K562 (cell line): ENCODE results near the gene ZCCHC24. TPM values are rescaled to one million over a fixed set of nuclear protein-coding genes. Genes with fewer than 3 reads are reported as not detected.

Source experiments
- ESRRA ChIP-seq: fragments of 450-650 bp; IDR thresholded peaks from 2 replicates; pipeline ENCODE4 v1.6.1; 2014; ENCODE audit warnings: low read depth, mild to moderate bottlenecking, moderate library complexity, borderline replicate concordance
- ETS2 ChIP-seq: IDR thresholded peaks from 2 replicates; pipeline ENCODE4 v1.6.1; 2016; ENCODE audit warnings: borderline replicate concordance, missing genetic modification characterization, mild to moderate bottlenecking, moderate library complexity, missing compliant biosample characterization; ENCODE audit not compliant: poor library complexity, severe bottlenecking
- FOXA3 ChIP-seq, 2 experiments: fragments of 450-650 bp in 1 of 2; sonication (generic) in 1 of 2; formaldehyde crosslinking; IDR thresholded peaks in 1 of 2; conservative IDR thresholded peaks in 1 of 2; 2 replicates each; pipeline versions ENCODE4 v1.4.0 to v1.8.0; 2020 to 2022; ENCODE audit warnings: mild to moderate bottlenecking in 2 of 2, missing genetic modification reagents in 1 of 2
- NEUROD1 ChIP-seq: fragments of 150-350 bp; IDR thresholded peaks from 2 replicates; pipeline ENCODE4 v1.6.1; 2014; ENCODE audit warnings: borderline replicate concordance, low read length, low read depth; ENCODE audit not compliant: partially characterized antibody
- RBBP5 ChIP-seq: fragments of 200-600 bp; sonication (generic); IDR thresholded peaks from 2 replicates; pipeline ENCODE4 v1.6.1; 2012; ENCODE audit warnings: borderline replicate concordance, mild to moderate bottlenecking, low read length, control low read depth, inconsistent platforms; ENCODE audit not compliant: insufficient read depth, poor library complexity, severe bottlenecking
- RFX1 ChIP-seq: fragments of 450-650 bp; IDR thresholded peaks from 2 replicates; pipeline ENCODE4 v1.6.1; 2016; ENCODE audit warnings: mild to moderate bottlenecking, moderate library complexity
- TBL1XR1 ChIP-seq, 2 experiments: IDR thresholded peaks; 2 replicates each; pipeline ENCODE4 v1.6.1; 2012; ENCODE audit warnings: improper control_type of control experiment in 2 of 2, low read length in 2 of 2, mild to moderate bottlenecking in 1 of 2
- THAP12 ChIP-seq: fragments of 250-450 bp; sonication (Bioruptor Pico); IDR thresholded peaks from 2 replicates; pipeline ENCODE4 v1.9.0; 2021; ENCODE audit warnings: mild to moderate bottlenecking, inconsistent platforms
- TRIM24 ChIP-seq, 2 experiments: fragments of 450-650 bp; IDR thresholded peaks; 2 replicates each; pipeline ENCODE4 v1.6.1; 2016
- ZNF449 ChIP-seq: fragments of 250-450 bp; sonication (Bioruptor Pico); IDR thresholded peaks from 2 replicates; pipeline ENCODE4 v1.8.0; 2022; ENCODE audit warnings: moderate library complexity, mild to moderate bottlenecking, inconsistent platforms
- ZNF518B ChIP-seq: fragments of 250-450 bp; sonication (Bioruptor Pico); IDR thresholded peaks from 2 replicates; pipeline ENCODE4 v1.5.0; 2021; ENCODE audit warnings: mild to moderate bottlenecking, moderate library complexity
- polyA plus RNA-seq, 8 experiments: library from polyadenylated mRNA; depleted of rRNA in 4 of 8; stranded (reverse) in 5 of 8; unstranded in 3 of 8; fragments of >200 nt; fragmentation: Nextera tagmentation in 2 of 8; fragmentation: Illumina TruSeq in 1 of 8; extraction: Ambion mirVana in 2 of 8; extraction: Trizol in 1 of 8; gene quantifications; 2 replicates each; pipeline versions ENCODE4 v1.2.1 to v1.2.3, GENCODE V29; 2011 to 2014; ENCODE audit warnings: inconsistent platforms in 1 of 8, missing spikeins in 1 of 8
- total RNA-seq, 7 experiments: library from RNA; depleted of rRNA in 6 of 7; stranded (reverse); fragments of >200 nt in 6 of 7; fragmentation: Illumina TruSeq in 2 of 7; extraction: Trizol in 2 of 7; gene quantifications; 2 replicates each; pipeline versions ENCODE4 v1.2.1 to v1.2.3, GENCODE V29; 2011 to 2021; ENCODE audit warnings: low replicate concordance in 1 of 7
- TF ChIP-seq, protein P1 (sequence below): fragments of 200-800 bp; sonication (Bioruptor generic); IDR thresholded peaks from 2 replicates; pipeline ENCODE4 v1.6.1; 2017; ENCODE audit warnings: missing genetic modification characterization, missing compliant biosample characterization
- TF ChIP-seq, protein P2 (sequence below): fragments of 200-400 bp; formaldehyde crosslinking; IDR thresholded peaks from 2 replicates; pipeline ENCODE4 v1.6.1; 2017; ENCODE audit warnings: mild to moderate bottlenecking, low read depth, low read length, moderate library complexity

The ZCCHC24 gene
- total and polyA plus RNA-seq, 9 of the 15 experiments (the other 6 are each of a cell fraction or from before 2014, with no cell fraction given): 0.84 to 11.0 (median 4.6) TPM

- TF ChIP-seq THAP12 (0 out of 2 replicates have a peak, but pooled peaks have one; percentile 25), NEUROD1 (peak; percentile 9), ZNF449 (CRISPR knock-in tag) (no peak), TRIM24 (IDR thresholded peaks at IDR 0.05) (peak in 1 of 2 experiments; percentile 77; a peak in 2 of 4 replicates), ESRRA (0 out of 2 replicates have a peak, but pooled peaks have one; percentile 20), ZNF518B (CRISPR knock-in tag) (no peak), RFX1 (no peak), FOXA3 (CRISPR knock-in tag; conservative IDR thresholded peaks at IDR 0.05 in 1 of 2, IDR thresholded peaks at IDR 0.05 in 1 of 2) (peak in 1 of 2 experiments; percentile 86; a peak in 2 of 4 replicates), TBL1XR1 (IDR thresholded peaks at IDR 0.05; ENCODE audit: low read length in 2 of 2) (no peak), ETS2 (tag) (no peak), RBBP5 (no peak)
- TF ChIP-seq, protein P1, sequence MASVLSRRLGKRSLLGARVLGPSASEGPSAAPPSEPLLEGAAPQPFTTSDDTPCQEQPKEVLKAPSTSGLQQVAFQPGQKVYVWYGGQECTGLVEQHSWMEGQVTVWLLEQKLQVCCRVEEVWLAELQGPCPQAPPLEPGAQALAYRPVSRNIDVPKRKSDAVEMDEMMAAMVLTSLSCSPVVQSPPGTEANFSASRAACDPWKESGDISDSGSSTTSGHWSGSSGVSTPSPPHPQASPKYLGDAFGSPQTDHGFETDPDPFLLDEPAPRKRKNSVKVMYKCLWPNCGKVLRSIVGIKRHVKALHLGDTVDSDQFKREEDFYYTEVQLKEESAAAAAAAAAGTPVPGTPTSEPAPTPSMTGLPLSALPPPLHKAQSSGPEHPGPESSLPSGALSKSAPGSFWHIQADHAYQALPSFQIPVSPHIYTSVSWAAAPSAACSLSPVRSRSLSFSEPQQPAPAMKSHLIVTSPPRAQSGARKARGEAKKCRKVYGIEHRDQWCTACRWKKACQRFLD (CRISPR knock-in tag): no peak
- TF ChIP-seq, protein P2, sequence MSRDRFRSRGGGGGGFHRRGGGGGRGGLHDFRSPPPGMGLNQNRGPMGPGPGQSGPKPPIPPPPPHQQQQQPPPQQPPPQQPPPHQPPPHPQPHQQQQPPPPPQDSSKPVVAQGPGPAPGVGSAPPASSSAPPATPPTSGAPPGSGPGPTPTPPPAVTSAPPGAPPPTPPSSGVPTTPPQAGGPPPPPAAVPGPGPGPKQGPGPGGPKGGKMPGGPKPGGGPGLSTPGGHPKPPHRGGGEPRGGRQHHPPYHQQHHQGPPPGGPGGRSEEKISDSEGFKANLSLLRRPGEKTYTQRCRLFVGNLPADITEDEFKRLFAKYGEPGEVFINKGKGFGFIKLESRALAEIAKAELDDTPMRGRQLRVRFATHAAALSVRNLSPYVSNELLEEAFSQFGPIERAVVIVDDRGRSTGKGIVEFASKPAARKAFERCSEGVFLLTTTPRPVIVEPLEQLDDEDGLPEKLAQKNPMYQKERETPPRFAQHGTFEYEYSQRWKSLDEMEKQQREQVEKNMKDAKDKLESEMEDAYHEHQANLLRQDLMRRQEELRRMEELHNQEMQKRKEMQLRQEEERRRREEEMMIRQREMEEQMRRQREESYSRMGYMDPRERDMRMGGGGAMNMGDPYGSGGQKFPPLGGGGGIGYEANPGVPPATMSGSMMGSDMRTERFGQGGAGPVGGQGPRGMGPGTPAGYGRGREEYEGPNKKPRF: no peak
These were observed 54.0 kb downstream of the ZCCHC24 start (continued) for GRCh38 chr10:79391231-79392019.
